BJ (cell line): ENCODE results near the gene C20orf96. TPM values are rescaled to one million over a fixed set of nuclear protein-coding genes. Genes with fewer than 3 reads are reported as not detected.

ENCODE experiments used
- CTCF ChIA-PET: fragments of 350-600 bp; formaldehyde crosslinking; extraction: SDS; loops from one replicate; lab custom pipeline; 2021; ENCODE audit warnings: antibody characterized with exemption, inconsistent platforms; lab: Yijun Ruan, JAX
- POLR2A ChIA-PET: fragments of 300-600 bp; sonication (Branson Sonifier 250); formaldehyde crosslinking; extraction: SDS; loops from one replicate; lab custom pipeline; 2021; ENCODE audit warnings: antibody characterized with exemption; lab: Charles Lee
- DNase-seq: peaks from one replicate; pipeline ENCODE4 v3.0.0-alpha.2; 2011; ENCODE audit warnings: low read depth
- H3K27me3 ChIP-seq: 2 replicates; pipeline ENCODE4 v1.6.0; 2011; ENCODE audit warnings: low read length; ENCODE audit not compliant: control insufficient read depth, insufficient read depth
- H3K36me3 ChIP-seq: 2 replicates; pipeline ENCODE4 v1.5.1; 2011; ENCODE audit warnings: low read length; ENCODE audit not compliant: control insufficient read depth, insufficient read depth
- H3K4me3 ChIP-seq: 2 replicates; pipeline ENCODE4 v1.5.1; 2011; ENCODE audit warnings: low read depth, mild to moderate bottlenecking, control low read depth, low read length
- polyA plus RNA-seq: library from polyadenylated mRNA; depleted of rRNA; stranded (reverse); fragments of >200 nt; gene quantifications from 2 replicates; pipeline ENCODE4 v1.2.3, GENCODE V29; 2011
- TF ChIP-seq, protein P1 (sequence below): IDR thresholded peaks from 2 replicates; pipeline ENCODE4 v1.5.1; 2011; ENCODE audit warnings: low read depth, mild to moderate bottlenecking, control low read depth, inconsistent platforms, low read length, moderate library complexity; ENCODE audit not compliant: insufficient read depth

C20orf96 gene
- polyA plus RNA-seq, 1 experiment: 5.5 TPM

DNA sequence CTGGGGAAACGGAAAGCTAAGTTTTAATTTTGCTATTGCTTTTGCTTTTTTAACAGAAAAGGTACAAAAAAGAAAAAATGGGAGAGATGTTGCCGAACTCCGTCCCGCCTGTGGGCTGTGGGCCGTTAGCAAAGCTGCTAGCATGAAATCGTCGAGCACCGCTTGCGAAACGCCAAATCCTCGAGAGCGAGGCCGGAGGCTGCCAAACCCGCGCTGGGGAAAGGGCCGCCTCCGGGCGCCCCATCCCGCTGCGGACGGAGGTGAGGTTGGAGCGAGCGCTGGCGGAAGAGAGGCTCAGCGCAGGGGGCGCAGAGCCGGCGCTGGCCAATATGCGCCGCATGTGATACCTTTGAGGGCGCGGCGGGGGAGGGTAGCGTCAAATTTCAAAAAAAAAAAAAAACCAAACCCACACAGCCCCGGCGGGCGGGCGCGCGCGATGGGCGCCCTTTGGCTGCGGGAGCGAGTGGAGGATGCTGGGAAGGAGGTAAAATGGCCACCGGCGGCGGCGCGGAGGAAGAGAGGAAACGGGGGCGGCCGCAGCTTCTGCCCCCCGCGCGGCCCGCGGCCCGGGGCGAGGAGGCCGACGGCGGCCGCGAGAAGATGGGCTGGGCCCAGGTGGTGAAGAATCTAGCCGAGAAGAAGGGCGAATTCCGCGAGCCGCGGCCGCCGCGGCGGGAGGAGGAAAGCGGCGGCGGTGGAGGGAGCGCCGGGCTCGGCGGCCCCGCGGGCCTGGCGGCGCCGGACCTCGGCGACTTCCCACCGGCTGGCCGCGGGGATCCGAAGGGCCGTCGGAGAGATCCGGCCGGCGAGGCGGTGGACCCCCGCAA lies 6.8 kb upstream of the C20orf96 start, which contains the start of gene ZCCHC3:
TSS of gene ZCCHC3 (plus strand) at position 473 of the 827 bp plus-strand sequence. CDS start at position 490, 17 bp downstream.
- peak within 1 kb of the TSS; percentile 90 for H3K4me3 ChIP-seq
- peak; percentile 82 for DNase-seq
- ChIA-PET CTCF (interaction anchor here (1.1 to 1.4 kb wide), 3 partner anchors 23 to 34 kb away, joined by 3 to 5 read pairs (median 3); no protein-coding TSS in a partner anchor), POLR2A (interaction anchor here (0.6 kb wide), 1 partner anchor 13 kb away, joined by 3 read pairs; no protein-coding TSS in a partner anchor)
- H3K36me3 ChIP-seq: no peaks in the 10 kb centered on the region
- TF ChIP-seq, protein P1, sequence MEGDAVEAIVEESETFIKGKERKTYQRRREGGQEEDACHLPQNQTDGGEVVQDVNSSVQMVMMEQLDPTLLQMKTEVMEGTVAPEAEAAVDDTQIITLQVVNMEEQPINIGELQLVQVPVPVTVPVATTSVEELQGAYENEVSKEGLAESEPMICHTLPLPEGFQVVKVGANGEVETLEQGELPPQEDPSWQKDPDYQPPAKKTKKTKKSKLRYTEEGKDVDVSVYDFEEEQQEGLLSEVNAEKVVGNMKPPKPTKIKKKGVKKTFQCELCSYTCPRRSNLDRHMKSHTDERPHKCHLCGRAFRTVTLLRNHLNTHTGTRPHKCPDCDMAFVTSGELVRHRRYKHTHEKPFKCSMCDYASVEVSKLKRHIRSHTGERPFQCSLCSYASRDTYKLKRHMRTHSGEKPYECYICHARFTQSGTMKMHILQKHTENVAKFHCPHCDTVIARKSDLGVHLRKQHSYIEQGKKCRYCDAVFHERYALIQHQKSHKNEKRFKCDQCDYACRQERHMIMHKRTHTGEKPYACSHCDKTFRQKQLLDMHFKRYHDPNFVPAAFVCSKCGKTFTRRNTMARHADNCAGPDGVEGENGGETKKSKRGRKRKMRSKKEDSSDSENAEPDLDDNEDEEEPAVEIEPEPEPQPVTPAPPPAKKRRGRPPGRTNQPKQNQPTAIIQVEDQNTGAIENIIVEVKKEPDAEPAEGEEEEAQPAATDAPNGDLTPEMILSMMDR: 0 out of 2 replicates have a peak, but pooled peaks have one; percentile 26
- no peaks in the 10 kb centered on the region for H3K27me3 ChIP-seq

DNA sequence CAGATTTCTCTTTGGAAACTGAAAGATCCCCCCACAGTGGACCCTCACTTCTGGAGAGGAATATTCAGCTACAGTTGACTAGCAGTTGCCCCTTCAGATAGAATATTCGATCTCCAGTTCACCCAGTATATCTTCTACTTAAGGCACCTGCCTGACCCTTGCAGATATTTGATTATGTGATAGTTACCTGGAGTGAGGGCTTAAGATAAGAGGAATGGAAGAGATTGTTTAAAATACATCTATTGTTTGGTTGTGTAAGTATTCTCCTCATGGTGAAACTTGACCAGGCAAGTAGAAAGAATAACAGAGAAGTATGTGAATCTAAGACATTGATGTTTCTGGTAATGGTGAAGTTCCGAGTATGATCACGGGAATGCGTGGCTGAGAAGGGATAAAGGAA lies 5.3 kb upstream of the C20orf96 start:
- POLR2A ChIA-PET: no interaction called here
- no peak for DNase-seq
- TF ChIP-seq, protein P1: no peak
- no peaks in the 10 kb centered on the region for H3K27me3 ChIP-seq
- no peak overlapping the region for H3K4me3 ChIP-seq
- CTCF ChIA-PET: interaction anchor here (1.2 kb wide), 1 partner anchor 29 kb away, joined by 3 read pairs; no protein-coding TSS in a partner anchor
- no peaks in the 10 kb centered on the region for H3K36me3 ChIP-seq

DNA sequence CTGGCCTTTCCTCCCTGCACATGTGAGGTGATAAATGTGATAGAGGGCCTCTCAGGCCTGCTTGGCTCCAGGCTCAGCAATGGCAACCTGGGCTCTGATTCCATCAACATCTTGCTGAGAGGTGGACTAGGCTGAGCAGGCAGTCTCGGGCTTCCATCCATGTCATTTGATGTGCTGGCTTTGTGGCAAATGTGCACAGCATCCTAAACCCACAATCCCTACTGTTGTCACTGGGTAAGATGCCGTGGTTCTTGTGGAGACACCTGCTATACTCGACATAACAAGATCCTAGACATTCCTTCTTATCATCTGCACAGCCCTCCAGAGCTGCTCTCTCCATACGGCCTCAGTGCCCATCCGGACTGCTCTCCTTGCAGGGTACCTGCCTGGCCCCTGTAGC lies 4.1 kb upstream of the C20orf96 start:
- Histone ChIP-seq H3K27me3 (no peaks in the 10 kb centered on the region), H3K36me3 (no peaks in the 10 kb centered on the region), H3K4me3 (no peak overlapping the region)
- DNase-seq: no peak
- ChIA-PET CTCF (no interaction called here), POLR2A (no interaction called here)
- TF ChIP-seq, protein P1: no peak

DNA sequence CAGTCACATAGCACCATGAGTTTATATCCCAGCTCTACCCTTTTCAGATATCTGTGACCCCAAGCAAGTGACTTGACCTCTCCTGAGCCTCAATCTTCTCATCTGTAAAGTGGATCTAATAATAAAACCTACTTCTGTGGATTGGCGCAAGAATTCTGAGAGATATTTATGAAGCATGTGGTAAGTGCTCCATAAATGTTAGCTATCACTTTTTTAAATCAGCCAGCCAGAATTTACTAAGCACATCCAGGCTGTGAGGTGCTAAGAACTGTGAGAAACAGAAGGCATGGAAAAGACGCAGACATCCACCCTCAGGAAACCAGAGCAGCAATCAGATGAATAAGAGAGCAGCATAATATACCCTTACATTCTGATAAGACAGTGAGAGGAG lies 862 bp downstream of the C20orf96 start:
- peak overlapping the region; percentile 75 for H3K4me3 ChIP-seq
- TF ChIP-seq, protein P1: no peak
- DNase-seq: no peak
- ChIA-PET CTCF (interaction anchor here (0.7 kb wide), 1 partner anchor 23 kb away, joined by 4 read pairs; no protein-coding TSS in a partner anchor), POLR2A (no interaction called here)
- no peaks in the 10 kb centered on the region for H3K36me3 ChIP-seq
- no peaks in the 10 kb centered on the region for H3K27me3 ChIP-seq

GRCh38 chr20:288956-289692 lies 1.4 kb downstream of the C20orf96 start:
- Histone ChIP-seq H3K4me3 (no peak overlapping the region), H3K27me3 (no peaks in the 10 kb centered on the region), H3K36me3 (no peaks in the 10 kb centered on the region)
- ChIA-PET POLR2A (no interaction called here), CTCF (interaction anchor here (0.7 kb wide), 1 partner anchor 23 kb away, joined by 4 read pairs; no protein-coding TSS in a partner anchor)
- TF ChIP-seq, protein P1: no peak
- no peak for DNase-seq
